Activated B cell treated with CpG ODN at 0.5 μM for 24 hours (primary cell): ENCODE data around the gene BCDIN3D. TPM values are rescaled to one million over a fixed set of nuclear protein-coding genes. Genes with fewer than 3 reads are reported as not detected.
A peak's percentile ranks its signal among the peaks of the same experiment; 100 is the strongest.

ENCODE experiments used
- ATAC-seq: fragments of 200-7000 bp; cut with Tn5 transposase; one replicate; pipeline ENCODE4 v1.10.0; 2021; ENCODE audit warnings: low read depth, mild to moderate bottlenecking, moderate library complexity
- CTCF ChIA-PET: fragments of 350-600 bp; sonication (Branson Sonifier 250); formaldehyde crosslinking; loops from one replicate; lab custom pipeline; 2021; ENCODE audit warnings: antibody characterized with exemption; lab: Charles Lee
- POLR2A ChIA-PET: fragments of 350-600 bp; sonication (Branson Sonifier 250); formaldehyde crosslinking; loops from one replicate; lab custom pipeline; 2021; ENCODE audit warnings: antibody characterized with exemption; lab: Charles Lee
- DNase-seq: peaks from one replicate; pipeline ENCODE4 v3.0.0; 2022
- H3K27ac Mint-ChIP-seq: one replicate; pipeline ENCODE4 v1.8.0; 2020; ENCODE audit warnings: mixed read lengths
- H3K27me3 Mint-ChIP-seq: one replicate; pipeline ENCODE4 v1.8.0; 2021; ENCODE audit warnings: mixed read lengths
- H3K36me3 Mint-ChIP-seq: one replicate; pipeline ENCODE4 v1.8.0; 2021; ENCODE audit warnings: low read depth, mixed read lengths
- H3K4me1 Mint-ChIP-seq: one replicate; pipeline ENCODE4 v1.8.0; 2021; ENCODE audit warnings: mixed read lengths
- H3K4me3 Mint-ChIP-seq: one replicate; pipeline ENCODE4 v1.8.0; 2020; ENCODE audit warnings: mild to moderate bottlenecking, mixed read lengths
- H3K9me3 Mint-ChIP-seq: one replicate; pipeline ENCODE4 v1.8.0; 2020; ENCODE audit warnings: mixed read lengths
- intact Hi-C: fragments of 100-400 bp; cut with micrococcal nuclease; formaldehyde crosslinking; loops from one replicate; pipeline ENCODE4 v1.15.1; 2024
- total RNA-seq: library from RNA; stranded (reverse); gene quantifications from 2 replicates; pipeline ENCODE4 v1.2.3, GENCODE V29; 2022
- TF ChIP-seq, protein P1 (sequence below): fragments of 200-600 bp; IDR thresholded peaks from one replicate; pipeline ENCODE4 v1.8.0; 2022; ENCODE audit warnings: antibody characterized with exemption, mild to moderate bottlenecking

Gene BCDIN3D
- total RNA-seq, 1 donor from 2014 or later, result 12.0 TPM

- ATAC-seq (no peak), DNase-seq (no peak)
- Mint-ChIP-seq H3K36me3 (no peaks in the 10 kb centered on the region), H3K27ac (no peak overlapping the region), H3K4me3 (no peak overlapping the region), H3K27me3 (peaks cover 11% of the 10 kb centered on the region), H3K9me3 (no peaks in the 10 kb centered on the region), H3K4me1 (no peaks in the 10 kb centered on the region)
- TF ChIP-seq, protein P1, sequence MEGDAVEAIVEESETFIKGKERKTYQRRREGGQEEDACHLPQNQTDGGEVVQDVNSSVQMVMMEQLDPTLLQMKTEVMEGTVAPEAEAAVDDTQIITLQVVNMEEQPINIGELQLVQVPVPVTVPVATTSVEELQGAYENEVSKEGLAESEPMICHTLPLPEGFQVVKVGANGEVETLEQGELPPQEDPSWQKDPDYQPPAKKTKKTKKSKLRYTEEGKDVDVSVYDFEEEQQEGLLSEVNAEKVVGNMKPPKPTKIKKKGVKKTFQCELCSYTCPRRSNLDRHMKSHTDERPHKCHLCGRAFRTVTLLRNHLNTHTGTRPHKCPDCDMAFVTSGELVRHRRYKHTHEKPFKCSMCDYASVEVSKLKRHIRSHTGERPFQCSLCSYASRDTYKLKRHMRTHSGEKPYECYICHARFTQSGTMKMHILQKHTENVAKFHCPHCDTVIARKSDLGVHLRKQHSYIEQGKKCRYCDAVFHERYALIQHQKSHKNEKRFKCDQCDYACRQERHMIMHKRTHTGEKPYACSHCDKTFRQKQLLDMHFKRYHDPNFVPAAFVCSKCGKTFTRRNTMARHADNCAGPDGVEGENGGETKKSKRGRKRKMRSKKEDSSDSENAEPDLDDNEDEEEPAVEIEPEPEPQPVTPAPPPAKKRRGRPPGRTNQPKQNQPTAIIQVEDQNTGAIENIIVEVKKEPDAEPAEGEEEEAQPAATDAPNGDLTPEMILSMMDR, result no peak
- CTCF ChIA-PET, result no interaction called here
- intact Hi-C loops, result loop anchor here (5.0 kb wide), 1 partner anchor 98 kb away; no protein-coding TSS in a partner anchor
- POLR2A ChIA-PET, result interaction anchor here (0.6 kb wide), 1 partner anchor 473 kb away, joined by 3 read pairs; no protein-coding TSS in a partner anchor
Observed at GRCh38 chr12:49868952-49869815, 26.3 kb upstream of the BCDIN3D start.

DNA sequence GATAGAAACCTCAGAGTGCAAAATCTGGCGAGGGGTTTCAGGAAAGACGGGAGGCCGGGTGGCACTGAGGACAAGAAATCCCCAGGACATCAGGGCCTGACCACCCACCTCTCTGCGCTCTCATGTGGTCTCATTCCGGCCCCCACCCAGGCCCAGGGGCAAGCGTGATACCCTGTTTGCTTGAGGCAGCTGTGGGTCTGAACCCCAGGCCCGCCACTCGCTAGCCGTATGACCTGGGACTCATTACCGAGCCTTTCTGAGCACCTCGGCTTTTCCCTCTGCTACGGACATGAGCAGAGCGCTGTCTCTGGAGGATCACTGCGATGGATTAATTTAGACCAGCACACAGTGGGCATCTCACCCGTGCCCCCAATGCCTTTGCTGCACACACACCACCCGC is 25.5 kb upstream of the BCDIN3D start:
- no peak for DNase-seq
- Mint-ChIP-seq H3K4me1 (no peaks in the 10 kb centered on the region), H3K4me3 (no peak overlapping the region), H3K9me3 (no peaks in the 10 kb centered on the region), H3K36me3 (no peaks in the 10 kb centered on the region), H3K27ac (no peak overlapping the region), H3K27me3 (peaks cover 6% of the 10 kb centered on the region)
- ATAC-seq, result no peak
- CTCF ChIA-PET, result interaction anchor here (1.6 kb wide), 1 partner anchor 17 kb away, joined by 4 read pairs; no protein-coding TSS in a partner anchor
- intact Hi-C loops, result loop anchor here (5.0 kb wide), 1 partner anchor 99 kb away; no protein-coding TSS in a partner anchor
- TF ChIP-seq, protein P1, result no peak
- POLR2A ChIA-PET, result interaction anchor here (1.2 kb wide), 1 partner anchor 25 kb away, joined by 3 read pairs; the partner anchor contains the start of gene BCDIN3D

- ChIA-PET POLR2A (interaction anchor here (0.6 to 1.2 kb wide), 2 partner anchors 25 to 898 kb away, joined by 3 to 4 read pairs; partner anchors contain the start of gene BCDIN3D), CTCF (interaction anchor here (1.2 to 1.6 kb wide), 4 partner anchors 17 to 455 kb away, joined by 3 to 4 read pairs (median 4); no protein-coding TSS in a partner anchor)
- intact Hi-C loops, result loop anchor here (1.0 to 5.0 kb wide), 4 partner anchors 91 to 189 kb away; partner anchors contain the start of gene TMBIM6
- peaks cover 6% of the 10 kb centered on the region for H3K27me3 Mint-ChIP-seq
- H3K4me1 Mint-ChIP-seq, result no peaks in the 10 kb centered on the region
- ATAC-seq (no peak), DNase-seq (no peak)
- no peaks in the 10 kb centered on the region for H3K36me3 Mint-ChIP-seq
- no peak overlapping the region for H3K27ac Mint-ChIP-seq
- no peaks in the 10 kb centered on the region for H3K9me3 Mint-ChIP-seq
- TF ChIP-seq, protein P1, result no peak
- H3K4me3 Mint-ChIP-seq, result no peak overlapping the region
Observed at GRCh38 chr12:49867570-49868341, 24.9 kb upstream of the BCDIN3D start.

- intact Hi-C loops, result loop anchor here (1.0 to 5.0 kb wide), 4 partner anchors 91 to 189 kb away; partner anchors contain the start of gene TMBIM6
- peak; percentile 90 for ATAC-seq
- ChIA-PET POLR2A (interaction anchor here (0.6 to 1.2 kb wide), 3 partner anchors 24 to 898 kb away, joined by 3 to 4 read pairs (median 3); partner anchors contain the start of genes BCDIN3D and TMBIM6), CTCF (interaction anchor here (1.2 to 1.6 kb wide), 6 partner anchors 16 to 456 kb away, joined by 3 to 5 read pairs (median 4); partner anchors contain the start of gene TMBIM6)
- no peaks in the 10 kb centered on the region for H3K36me3 Mint-ChIP-seq
- TF ChIP-seq, protein P1, result no peak
- H3K27me3 Mint-ChIP-seq, result peaks cover 6% of the 10 kb centered on the region
- no peaks in the 10 kb centered on the region for H3K4me1 Mint-ChIP-seq
- no peak overlapping the region for H3K4me3 Mint-ChIP-seq
- peak; percentile 67 for DNase-seq
- no peaks in the 10 kb centered on the region for H3K9me3 Mint-ChIP-seq
- H3K27ac Mint-ChIP-seq, result no peak overlapping the region
Observed at GRCh38 chr12:49866859-49867569, 24.1 kb upstream of the BCDIN3D start.
